ENCODE results near the gene SLC6A19. TPM values are rescaled to one million over a fixed set of nuclear protein-coding genes. Genes with fewer than 3 reads are reported as not detected.

SLC6A19 gene
- total and polyA plus RNA-seq, 9 of the 15 experiments (the other 6 are each of a cell fraction or from before 2014, with no cell fraction given): 0.03 to 1.6 (median 0.59) TPM

DNA sequence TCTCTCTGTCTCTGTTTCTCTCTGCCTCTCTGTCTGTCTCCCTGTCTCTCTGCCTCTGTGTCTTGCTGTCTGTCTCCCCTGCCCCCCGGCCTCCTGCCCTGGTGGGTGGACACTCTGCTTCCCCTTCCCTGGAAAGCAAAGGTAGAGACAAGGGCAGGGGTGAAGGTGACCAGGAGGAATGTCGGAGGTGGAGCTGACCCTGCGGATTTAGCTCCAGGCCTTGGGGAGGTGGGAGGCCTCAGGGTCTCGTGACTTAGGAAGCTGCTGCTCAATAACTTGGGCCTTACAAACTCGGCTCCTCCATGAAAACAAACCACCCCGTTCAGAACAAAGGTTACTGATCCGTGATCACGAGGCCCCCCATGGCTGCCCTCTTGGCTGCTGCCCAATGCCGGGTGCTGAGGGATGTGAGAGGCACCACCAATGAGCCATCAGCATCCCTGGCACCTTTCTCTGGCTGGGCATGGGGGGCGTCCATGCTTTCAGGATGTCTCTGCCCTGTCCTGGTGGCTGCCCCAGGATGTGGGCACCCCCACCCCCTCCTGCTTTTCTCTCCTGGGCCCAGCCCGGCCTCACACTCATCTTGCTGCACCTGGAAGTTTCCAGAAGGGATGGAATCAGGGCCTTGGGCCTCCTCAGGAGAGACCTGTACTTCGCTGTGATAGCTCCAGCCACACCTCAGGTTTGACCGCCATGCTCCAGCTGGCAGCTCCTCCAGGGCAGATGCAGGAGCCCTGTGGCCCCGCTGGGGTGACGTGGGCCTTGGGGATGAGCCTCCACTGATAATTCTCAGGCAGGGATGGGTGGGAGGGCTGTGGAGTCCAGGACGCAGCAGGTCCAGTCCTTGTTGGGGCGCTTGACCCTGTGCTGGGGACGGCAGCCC lies 14.8 kb upstream of the SLC6A19 start:
- FAIRE-seq (no peak), DNase-seq (ENCODE audit: extremely low read depth in 1 of 4, low spot score in 3 of 4) (no peak), ATAC-seq (no peak)
- no peaks in the 10 kb centered on the region for H3K27me3 ChIP-seq (ENCODE audit: control insufficient read depth in 2 of 2, insufficient read depth in 2 of 2, low read length in 2 of 2)
- no peak overlapping the region for H3K4me3 ChIP-seq
- BruUV-seq (replicated peaks): no TSS peak
- H3K4me2 ChIP-seq (ENCODE audit: insufficient read depth, low read length): peak overlapping the region; percentile 61; the same call in 1 of the 2 replicates
- H3K9me1 ChIP-seq (ENCODE audit: control insufficient read depth, insufficient read depth, low read length): no peaks in the 10 kb centered on the region
- no peaks in the 10 kb centered on the region for H3K36me3 ChIP-seq (ENCODE audit: control insufficient read depth, insufficient read depth, low read length)
- H3K79me2 ChIP-seq (ENCODE audit: control insufficient read depth, insufficient read depth, low read length): no peaks in the 10 kb centered on the region
- POLR2A ChIA-PET: interaction anchor here (0.6 kb wide), 1 partner anchor 219 kb away, joined by 3 read pairs; no protein-coding TSS in a partner anchor
- no peaks in the 10 kb centered on the region for H3K9me3 ChIP-seq (replicated peaks; ENCODE audit: control insufficient read depth, insufficient read depth, low read depth, low read length)
- CTCF ChIA-PET (ENCODE audit: low intra/inter-chr PET ratio): interaction anchor here (0.6 kb wide), 1 partner anchor 101 kb away, joined by 4 read pairs; no protein-coding TSS in a partner anchor
- peak overlapping the region; percentile 38 to 72 for H3K9ac ChIP-seq (ENCODE audit: insufficient read depth in 1 of 2, low read depth in 2 of 2, low read length in 2 of 2)
- in situ Hi-C loops (cut with MboI): no loop called here
- peak overlapping the region; percentile 33; the same call in 1 of the 2 replicates for H2AFZ ChIP-seq (ENCODE audit: low read depth, low read length)
- no peaks in the 10 kb centered on the region for H4K20me1 ChIP-seq (replicated peaks; ENCODE audit: control insufficient read depth, insufficient read depth, low read length)
- H3K4me1 ChIP-seq (replicated peaks in 1 of 2; ENCODE audit: control insufficient read depth in 2 of 2, insufficient read depth in 2 of 2, low read length in 2 of 2): peaks cover 62 to 80% of the 10 kb centered on the region in 2 experiments
- intact Hi-C loops (cut with micrococcal nuclease): no loop called here
- WGBS (ENCODE audit: insufficient coverage, low coverage, missing lambda C conversion rate): 51% methylated on average over 15 of the region's 18 CpGs
- peak overlapping the region; percentile 59 for H3K27ac ChIP-seq (ENCODE audit: extremely low read depth, low read depth, low read length)
- no peak for TF ChIP-seq ZNF239 (CRISPR knock-in tag; IDR thresholded peaks at IDR 0.05)
- 0 out of 2 replicates have a peak, but pooled peaks have one; percentile 41 for TF ChIP-seq ZNF311 (CRISPR knock-in tag; IDR thresholded peaks at IDR 0.05)
- TF ChIP-seq, protein P1, sequence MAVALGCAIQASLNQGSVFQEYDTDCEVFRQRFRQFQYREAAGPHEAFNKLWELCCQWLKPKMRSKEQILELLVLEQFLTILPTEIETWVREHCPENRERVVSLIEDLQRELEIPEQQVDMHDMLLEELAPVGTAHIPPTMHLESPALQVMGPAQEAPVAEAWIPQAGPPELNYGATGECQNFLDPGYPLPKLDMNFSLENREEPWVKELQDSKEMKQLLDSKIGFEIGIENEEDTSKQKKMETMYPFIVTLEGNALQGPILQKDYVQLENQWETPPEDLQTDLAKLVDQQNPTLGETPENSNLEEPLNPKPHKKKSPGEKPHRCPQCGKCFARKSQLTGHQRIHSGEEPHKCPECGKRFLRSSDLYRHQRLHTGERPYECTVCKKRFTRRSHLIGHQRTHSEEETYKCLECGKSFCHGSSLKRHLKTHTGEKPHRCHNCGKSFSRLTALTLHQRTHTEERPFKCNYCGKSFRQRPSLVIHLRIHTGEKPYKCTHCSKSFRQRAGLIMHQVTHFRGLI (CRISPR knock-in tag; IDR thresholded peaks at IDR 0.05): no peak
- TF ChIP-seq MIER1 (IDR thresholded peaks at IDR 0.05; ENCODE audit: low read depth): 0 out of 2 replicates have a peak, but pooled peaks have one; percentile 1
- TF ChIP-seq MYBL2 (IDR thresholded peaks at IDR 0.05; ENCODE audit: low read depth): 0 out of 2 replicates have a peak, but pooled peaks have one; percentile 10
- no peak for TF ChIP-seq MYBL2 (CRISPR knock-in tag; IDR thresholded peaks at IDR 0.05; ENCODE audit: borderline replicate concordance)
- TF ChIP-seq NFRKB (IDR thresholded peaks at IDR 0.05; ENCODE audit: low read depth): peak; percentile 13; the same call in 1 of the 2 replicates
- TF ChIP-seq ZNF316 (IDR thresholded peaks at IDR 0.05): peak; percentile 19; the same call in 1 of the 2 replicates
- peak; percentile 74; the same call in 1 of the 2 replicates for TF ChIP-seq ZNF583 (CRISPR knock-in tag; IDR thresholded peaks at IDR 0.05)
- TF ChIP-seq KDM5B (IDR thresholded peaks at IDR 0.05; ENCODE audit: insufficient replicate concordance, low read depth, low read length): peak; percentile 15
- TF ChIP-seq NBN (IDR thresholded peaks at IDR 0.05; ENCODE audit: low read depth): no peak
- TF ChIP-seq, protein P2, sequence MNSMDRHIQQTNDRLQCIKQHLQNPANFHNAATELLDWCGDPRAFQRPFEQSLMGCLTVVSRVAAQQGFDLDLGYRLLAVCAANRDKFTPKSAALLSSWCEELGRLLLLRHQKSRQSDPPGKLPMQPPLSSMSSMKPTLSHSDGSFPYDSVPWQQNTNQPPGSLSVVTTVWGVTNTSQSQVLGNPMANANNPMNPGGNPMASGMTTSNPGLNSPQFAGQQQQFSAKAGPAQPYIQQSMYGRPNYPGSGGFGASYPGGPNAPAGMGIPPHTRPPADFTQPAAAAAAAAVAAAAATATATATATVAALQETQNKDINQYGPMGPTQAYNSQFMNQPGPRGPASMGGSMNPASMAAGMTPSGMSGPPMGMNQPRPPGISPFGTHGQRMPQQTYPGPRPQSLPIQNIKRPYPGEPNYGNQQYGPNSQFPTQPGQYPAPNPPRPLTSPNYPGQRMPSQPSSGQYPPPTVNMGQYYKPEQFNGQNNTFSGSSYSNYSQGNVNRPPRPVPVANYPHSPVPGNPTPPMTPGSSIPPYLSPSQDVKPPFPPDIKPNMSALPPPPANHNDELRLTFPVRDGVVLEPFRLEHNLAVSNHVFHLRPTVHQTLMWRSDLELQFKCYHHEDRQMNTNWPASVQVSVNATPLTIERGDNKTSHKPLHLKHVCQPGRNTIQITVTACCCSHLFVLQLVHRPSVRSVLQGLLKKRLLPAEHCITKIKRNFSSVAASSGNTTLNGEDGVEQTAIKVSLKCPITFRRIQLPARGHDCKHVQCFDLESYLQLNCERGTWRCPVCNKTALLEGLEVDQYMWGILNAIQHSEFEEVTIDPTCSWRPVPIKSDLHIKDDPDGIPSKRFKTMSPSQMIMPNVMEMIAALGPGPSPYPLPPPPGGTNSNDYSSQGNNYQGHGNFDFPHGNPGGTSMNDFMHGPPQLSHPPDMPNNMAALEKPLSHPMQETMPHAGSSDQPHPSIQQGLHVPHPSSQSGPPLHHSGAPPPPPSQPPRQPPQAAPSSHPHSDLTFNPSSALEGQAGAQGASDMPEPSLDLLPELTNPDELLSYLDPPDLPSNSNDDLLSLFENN (IDR thresholded peaks at IDR 0.05; ENCODE audit: low read depth in 2 of 2, low read length in 2 of 2): peak in 1 of 2 experiments; percentile 17; a peak in 1 of 4 replicates
- TF ChIP-seq ZNF584 (CRISPR knock-in tag; IDR thresholded peaks at IDR 0.05; ENCODE audit: low read depth): 0 out of 2 replicates have a peak, but pooled peaks have one; percentile 9

Measured in K562 (cell line).